ENCODE results near the gene FIBP. TPM values are rescaled to one million over a fixed set of nuclear protein-coding genes. Genes with fewer than 3 reads are reported as not detected.
A peak's percentile ranks its signal among the peaks of the same experiment; 100 is the strongest.

The FIBP gene
- total RNA-seq, 3 donors from 2014 or later: 51.2 to 68.5 (median 51.7) TPM

- Histone ChIP-seq H3K27me3 (peaks cover 0 to 8% of the 10 kb centered on the region in 2 donors), H3K4me3 (peak overlapping the region; percentile 52 to 89 (median 53)), H3K9me3 (no peaks in the 10 kb centered on the region), H3K4me1 (peaks cover 0 to 8% of the 10 kb centered on the region in 2 donors), H3K36me3 (no peaks in the 10 kb centered on the region), H3K27ac (peak overlapping the region in 1 of 2 donors; percentile 3)
- no peak for DNase-seq (ENCODE audit: low spot score in 2 of 2)
- TF ChIP-seq POLR2A (IDR thresholded peaks at IDR 0.05): no peak
- no peak for TF ChIP-seq CTCF (IDR thresholded peaks at IDR 0.05)
- no peak for TF ChIP-seq POLR2AphosphoS5 (IDR thresholded peaks at IDR 0.05)
- intact Hi-C loops (cut with DNase I; ENCODE audit: low total_unique reads): no loop called here
These were observed 10.5 kb upstream of the FIBP start for GRCh38 chr11:65898656-65899355.

GRCh38 chr11:65897020-65897471, 8.8 kb upstream of the FIBP start:
- intact Hi-C loops (cut with DNase I; ENCODE audit: low total_unique reads): no loop called here
- Histone ChIP-seq H3K36me3 (no peaks in the 10 kb centered on the region), H3K4me1 (peaks cover 4 to 15% of the 10 kb centered on the region in 2 donors), H3K27ac (no peak overlapping the region), H3K27me3 (peaks cover 0 to 8% of the 10 kb centered on the region in 2 donors), H3K4me3 (no peak overlapping the region), H3K9me3 (no peaks in the 10 kb centered on the region)
- TF ChIP-seq POLR2AphosphoS5 (IDR thresholded peaks at IDR 0.05) (no peak), CTCF (IDR thresholded peaks at IDR 0.05) (no peak), POLR2A (IDR thresholded peaks at IDR 0.05) (no peak)
- DNase-seq (ENCODE audit: low spot score in 2 of 2): no peak

GRCh38 chr11:65896034-65896999, 8.0 kb upstream of the FIBP start:
- no peaks in the 10 kb centered on the region for H3K36me3 ChIP-seq
- no peak for DNase-seq (ENCODE audit: low spot score in 2 of 2)
- no peak overlapping the region for H3K27ac ChIP-seq
- peaks cover 11 to 17% of the 10 kb centered on the region in 2 donors for H3K4me1 ChIP-seq
- H3K9me3 ChIP-seq: no peaks in the 10 kb centered on the region
- H3K4me3 ChIP-seq: no peak overlapping the region
- H3K27me3 ChIP-seq: peaks cover 0 to 8% of the 10 kb centered on the region in 2 donors
- intact Hi-C loops (cut with DNase I; ENCODE audit: low total_unique reads): no loop called here
- TF ChIP-seq CTCF (IDR thresholded peaks at IDR 0.05): no peak

GRCh38 chr11:65895482-65895981, 7.3 kb upstream of the FIBP start:
- no peaks in the 10 kb centered on the region for H3K9me3 ChIP-seq
- peaks cover 0 to 8% of the 10 kb centered on the region in 2 donors for H3K27me3 ChIP-seq
- DNase-seq (ENCODE audit: low spot score in 2 of 2): no peak
- H3K4me3 ChIP-seq: no peak overlapping the region
- H3K36me3 ChIP-seq: no peaks in the 10 kb centered on the region
- H3K4me1 ChIP-seq: peaks cover 12 to 22% of the 10 kb centered on the region in 2 donors
- TF ChIP-seq POLR2A (IDR thresholded peaks at IDR 0.05) (no peak), CTCF (IDR thresholded peaks at IDR 0.05) (no peak), POLR2AphosphoS5 (IDR thresholded peaks at IDR 0.05) (no peak)
- intact Hi-C loops (cut with DNase I; ENCODE audit: low total_unique reads): no loop called here
- no peak overlapping the region for H3K27ac ChIP-seq
